Measurements from ENCODE around the gene FRMD4A.

GRCh38 chr10:14253711-14254110 is 77.0 kb downstream of the FRMD4A start:
- TF ChIP-seq CTCF (IDR thresholded peaks at IDR 0.05) (no peak), POLR2A (IDR thresholded peaks at IDR 0.05) (no peak)
